Endodermal cell (in vitro differentiated cells): Measurements from ENCODE around the gene IFNL1. TPM values are rescaled to one million over a fixed set of nuclear protein-coding genes. Genes with fewer than 3 reads are reported as not detected.

ENCODE experiments used
- DNase-seq: peaks from one replicate; pipeline ENCODE4 v3.0.0-alpha.2; 2017
- H3K27ac ChIP-seq: 2 replicates; pipeline ENCODE4 v1.5.1; 2013; ENCODE audit warnings: mild to moderate bottlenecking, low read depth, low read length, moderate library complexity
- H3K27me3 ChIP-seq: 2 replicates; pipeline ENCODE4 v1.6.1; 2013; ENCODE audit warnings: mild to moderate bottlenecking, low read length, moderate library complexity; ENCODE audit not compliant: insufficient read depth, control insufficient read depth, poor library complexity, severe bottlenecking
- H3K36me3 ChIP-seq: 2 replicates; pipeline ENCODE4 v1.7.0; 2013; ENCODE audit warnings: mild to moderate bottlenecking, low read length, moderate library complexity; ENCODE audit not compliant: control insufficient read depth, insufficient read depth
- H3K4me1 ChIP-seq: one replicate; pipeline ENCODE4 v1.7.0; 2013; ENCODE audit warnings: low read length; ENCODE audit not compliant: control insufficient read depth, insufficient read depth
- H3K4me3 ChIP-seq: 2 replicates; pipeline ENCODE4 v1.5.1; 2013; ENCODE audit warnings: mild to moderate bottlenecking, low read length, moderate library complexity
- H3K9ac ChIP-seq: 2 replicates; pipeline ENCODE4 v1.6.1; 2013; ENCODE audit warnings: mild to moderate bottlenecking, low read length, moderate library complexity; ENCODE audit not compliant: poor library complexity, severe bottlenecking; ENCODE audit errors: extremely low read depth
- H3K9me3 ChIP-seq: 2 replicates; pipeline ENCODE4 v1.6.1; 2013; ENCODE audit warnings: mild to moderate bottlenecking, low read length, moderate library complexity; ENCODE audit not compliant: control insufficient read depth
- H3K27ac Mint-ChIP-seq: 2 replicates; pipeline ENCODE4 v1.8.0; 2020; ENCODE audit warnings: mixed read lengths
- H3K27me3 Mint-ChIP-seq: 2 replicates; pipeline ENCODE4 v1.8.0; 2021; ENCODE audit warnings: mild to moderate bottlenecking, mixed read lengths; ENCODE audit not compliant: insufficient read depth
- H3K36me3 Mint-ChIP-seq: 2 replicates; pipeline ENCODE4 v1.8.0; 2020; ENCODE audit warnings: low read depth, mixed read lengths
- H3K4me1 Mint-ChIP-seq: 2 replicates; pipeline ENCODE4 v1.8.0; 2020; ENCODE audit warnings: mixed read lengths
- H3K4me3 Mint-ChIP-seq: 2 replicates; pipeline ENCODE4 v1.8.0; 2020; ENCODE audit warnings: mild to moderate bottlenecking, moderate library complexity, mixed read lengths
- H3K9me3 Mint-ChIP-seq: 2 replicates; pipeline ENCODE4 v1.8.0; 2020; ENCODE audit warnings: mild to moderate bottlenecking, mixed read lengths
- CTCF ChIP-seq: fragments of 200-600 bp; sonication (generic); conservative IDR thresholded peaks from 2 replicates; pipeline ENCODE4 v1.5.0; 2021; ENCODE audit warnings: antibody characterized with exemption, mild to moderate bottlenecking
- WGBS, 2 experiments: methylation state at CpG; one replicate each; pipeline versions ENCODE4 v1.1.5 to v1.1.7; 2013; ENCODE audit warnings: missing lambda C conversion rate in 2 of 2, mixed read lengths in 1 of 2; ENCODE audit not compliant: insufficient coverage in 1 of 2, insufficient read length in 1 of 2; 5-methylcytosine and 5-hydroxymethylcytosine counted together
- long read RNA-seq, 4 experiments: library from polyadenylated mRNA in 2 of 4; library from RNA in 1 of 4; library from capped mRNA in 1 of 4; stranded (forward) in 3 of 4; unstranded in 1 of 4; transcript quantifications; one replicate each; pipeline ENCODE4 v2.0.0, GENCODE V29; 2020 to 2021; ENCODE audit warnings: inconsistent platforms in 1 of 4
- polyA plus RNA-seq, 2 experiments: library from polyadenylated mRNA; stranded (reverse); fragments of 50-300 nt; gene quantifications; one replicate each; pipeline ENCODE4 v1.2.3, GENCODE V29; 2013
- total RNA-seq, 2 donors: library from RNA; stranded (reverse); fragmentation: NEBNext Ultra II Directional in 1 of 2; extraction: Animal tissue kit (Norgen Biotek cat#: 25700) in 1 of 2; gene quantifications; 2 replicates in 1 of 2; 3 replicates in 1 of 2; pipeline ENCODE4 v1.2.1, GENCODE V29; 2021

IFNL1 gene
- not detected for total RNA-seq
- not detected for polyA plus RNA-seq (2013, experiment 1 of 2)
- polyA plus RNA-seq (2013, experiment 2 of 2), result not detected
- long read RNA-seq, experiment 1, result 0 reads
- long read RNA-seq, experiment 2, result 0 reads
- long read RNA-seq, experiment 3, result 0 reads
- long read RNA-seq, experiment 4, result 0 reads

- WGBS, 2 experiments, result 87 to 89% methylated on average over 7 to 11 of the region's 11 CpGs
Observed at GRCh38 chr19:39296055-39296645, at the start of gene IFNL1. Gene IFNL1, plus strand, starts transcription at chr19:39296407. Its CDS starts 15 bp downstream, at chr19:39296422.

GRCh38 chr19:39246951-39247669, 49.1 kb upstream of the IFNL1 start:
- H3K4me3 Mint-ChIP-seq, result no peak overlapping the region
- no peaks in the 10 kb centered on the region for H3K9me3 ChIP-seq
- DNase-seq, result peak; percentile 90
- peaks cover 52% of the 10 kb centered on the region for H3K27me3 ChIP-seq
- H3K4me3 ChIP-seq, result no peak overlapping the region
- WGBS, 2 experiments, result 26 to 29% methylated on average over 37 to 42 of the region's 42 CpGs
- peaks cover 76% of the 10 kb centered on the region for H3K27me3 Mint-ChIP-seq
- H3K4me1 ChIP-seq, result no peaks in the 10 kb centered on the region
- H3K9ac ChIP-seq, result no peak overlapping the region
- H3K27ac ChIP-seq, result no peak overlapping the region
- no peaks in the 10 kb centered on the region for H3K36me3 ChIP-seq
- TF ChIP-seq CTCF, result no peak
- H3K9me3 Mint-ChIP-seq, result no peaks in the 10 kb centered on the region
- no peaks in the 10 kb centered on the region for H3K36me3 Mint-ChIP-seq
- no peaks in the 10 kb centered on the region for H3K4me1 Mint-ChIP-seq
- H3K27ac Mint-ChIP-seq, result no peak overlapping the region

More at GRCh38 chr19:39296055-39296645, at the start of gene IFNL1:
- H3K27ac ChIP-seq, result no peak within 1 kb of the TSS
- H3K27ac Mint-ChIP-seq, result no peak within 1 kb of the TSS
- peaks cover 28% of the 10 kb centered on the region for H3K27me3 Mint-ChIP-seq
- no peaks in the 10 kb centered on the region for H3K36me3 Mint-ChIP-seq
- no peak for DNase-seq
- no peaks in the 10 kb centered on the region for H3K9me3 Mint-ChIP-seq
- no peaks in the 10 kb centered on the region for H3K4me1 Mint-ChIP-seq
- H3K27me3 ChIP-seq, result peaks cover 25% of the 10 kb centered on the region
- no peaks in the 10 kb centered on the region for H3K36me3 ChIP-seq
- no peaks in the 10 kb centered on the region for H3K4me1 ChIP-seq
- H3K4me3 Mint-ChIP-seq, result no peak within 1 kb of the TSS
- H3K9me3 ChIP-seq, result no peaks in the 10 kb centered on the region
- H3K9ac ChIP-seq, result no peak within 1 kb of the TSS
- no peak for TF ChIP-seq CTCF
- no peak within 1 kb of the TSS for H3K4me3 ChIP-seq

- Histone ChIP-seq H3K4me3 (no peak overlapping the region), H3K27ac (no peak overlapping the region), H3K27me3 (peaks cover 52% of the 10 kb centered on the region), H3K9ac (no peak overlapping the region), H3K4me1 (no peaks in the 10 kb centered on the region), H3K9me3 (no peaks in the 10 kb centered on the region), H3K36me3 (no peaks in the 10 kb centered on the region)
- Mint-ChIP-seq H3K27me3 (peaks cover 79% of the 10 kb centered on the region), H3K27ac (no peak overlapping the region), H3K9me3 (no peaks in the 10 kb centered on the region), H3K36me3 (no peaks in the 10 kb centered on the region), H3K4me3 (no peak overlapping the region), H3K4me1 (no peaks in the 10 kb centered on the region)
- TF ChIP-seq CTCF, result no peak
- 18 to 24% methylated on average over 66 to 92 of the region's 92 CpGs for WGBS, 2 experiments
- peak; percentile 79 for DNase-seq
Observed at GRCh38 chr19:39247701-39248664, 48.2 kb upstream of the IFNL1 start.
